Endothelial cell of hepatic sinusoid (primary cell): ENCODE measurements around the gene OR5B2.
"Not testable (repeated sequence)": the region's sequence is repeated elsewhere in the genome, so short reads cannot be mapped to it uniquely, and the experiment has no call there.

Experiments used
- in situ Hi-C: cut with HindIII; loops from 2 replicates; pipeline ENCODE4 v1.10.0; 2017; ENCODE audit warnings: low sequenced_read_pairs

Gene OR5B2

GRCh38 chr11:58428021-58428420 is at the start of gene OR5B2:
TSS of gene OR5B2 (minus strand) at chr11:58428121. CDS start at chr11:58423261, 4,860 bp downstream.
- in situ Hi-C loops, result no loop called here

- in situ Hi-C loops, result no loop called here
Observed at GRCh38 chr11:58471892-58472291, 44.0 kb upstream of the OR5B2 start.

GRCh38 chr11:58466293-58466692 is 38.4 kb upstream of the OR5B2 start:
- in situ Hi-C loops, result no loop called here

GRCh38 chr11:58465690-58466089 is 37.8 kb upstream of the OR5B2 start:
- in situ Hi-C loops, result no loop called here

- in situ Hi-C loops, result no loop called here
Observed at GRCh38 chr11:58451585-58451984, 23.7 kb upstream of the OR5B2 start.

- in situ Hi-C loops, result no loop called here
Observed at GRCh38 chr11:58446294-58446693, 18.4 kb upstream of the OR5B2 start.

GRCh38 chr11:58444300-58444699 is 16.4 kb upstream of the OR5B2 start:
- in situ Hi-C loops, result no loop called here

- in situ Hi-C loops, result no loop called here
Observed at GRCh38 chr11:58442136-58442535, 14.2 kb upstream of the OR5B2 start, which contains the start of gene OR5B12. TSS of gene OR5B12 (minus strand) at chr11:58442236. CDS start at chr11:58440151, 2,085 bp downstream.

GRCh38 chr11:58438486-58438885 is 10.6 kb upstream of the OR5B2 start:
- in situ Hi-C loops, result no loop called here

GRCh38 chr11:58434217-58434616 is 6.3 kb upstream of the OR5B2 start:
- in situ Hi-C loops, result no loop called here

- in situ Hi-C loops, result no loop called here
Observed at GRCh38 chr11:58433638-58434203, 5.8 kb upstream of the OR5B2 start.

GRCh38 chr11:58429273-58429672 is 1.4 kb upstream of the OR5B2 start:
- in situ Hi-C loops, result no loop called here

GRCh38 chr11:58406774-58407173 is 21.1 kb downstream of the OR5B2 start, which contains the start of gene OR5B3:
TSS of gene OR5B3 (minus strand) at chr11:58406874. CDS start at chr11:58403409, 3,465 bp downstream.
- in situ Hi-C loops, result no loop called here

- in situ Hi-C loops, result not testable (repeated sequence)
Observed at GRCh38 chr11:58399622-58400021, 28.3 kb downstream of the OR5B2 start.

- in situ Hi-C loops, result no loop called here
Observed at GRCh38 chr11:58395581-58395980, 32.3 kb downstream of the OR5B2 start.

- in situ Hi-C loops, result no loop called here
Observed at GRCh38 chr11:58394195-58394594, 33.7 kb downstream of the OR5B2 start.

GRCh38 chr11:58392746-58393145 is 35.2 kb downstream of the OR5B2 start:
- in situ Hi-C loops, result no loop called here

GRCh38 chr11:58391879-58392278 is 36.0 kb downstream of the OR5B2 start:
- in situ Hi-C loops, result no loop called here

- in situ Hi-C loops, result no loop called here
Observed at GRCh38 chr11:58390551-58391063, 37.3 kb downstream of the OR5B2 start.
